ENCODE data around the gene BAG1.

BAG1 gene

DNA sequence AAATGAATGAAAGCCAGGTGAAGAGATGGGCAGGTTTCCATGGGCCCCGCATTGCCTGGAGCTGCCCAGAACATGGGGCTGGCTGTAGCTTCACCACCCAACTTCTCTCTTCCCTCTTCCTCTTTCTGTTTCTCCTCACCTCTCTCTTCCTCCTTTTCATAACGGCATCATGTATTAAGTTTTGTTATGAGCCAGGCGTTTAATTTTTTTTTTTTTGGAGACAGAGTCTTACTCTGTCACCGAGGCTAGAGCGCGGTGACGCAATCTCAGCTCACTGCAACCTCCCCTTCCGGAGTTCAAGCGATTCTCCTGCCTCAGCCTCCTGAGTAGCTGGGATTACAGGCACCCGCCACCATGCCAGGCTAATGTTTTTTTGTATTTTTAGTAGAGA is 37.5 kb downstream of the BAG1 start:
- DNase-seq (ENCODE audit: insufficient read length, low spot score) (no peak), FAIRE-seq (no peak)
- no peak for TF ChIP-seq PAX5 (IDR thresholded peaks at IDR 0.05; ENCODE audit: insufficient read depth, low read length, severe bottlenecking)
- peak; percentile 96 for TF ChIP-seq SPI1 (IDR thresholded peaks at IDR 0.05; ENCODE audit: low read depth, low read length)

- TF ChIP-seq PAX5 (IDR thresholded peaks at IDR 0.05; ENCODE audit: insufficient read depth, low read length, severe bottlenecking) (no peak), POLR2AphosphoS5 (IDR thresholded peaks at IDR 0.05; ENCODE audit: low read depth, low read length) (no peak), TAF1 (IDR thresholded peaks at IDR 0.05; ENCODE audit: low read depth, low read length) (no peak), POU2F2 (IDR thresholded peaks at IDR 0.05; ENCODE audit: low read depth, low read length) (no peak), SPI1 (IDR thresholded peaks at IDR 0.05; ENCODE audit: low read depth, low read length) (no peak), POLR2A (IDR thresholded peaks at IDR 0.05; ENCODE audit: low read depth, low read length) (no peak)
- no peak for DNase-seq (ENCODE audit: insufficient read length, low spot score)
- peak; percentile 74 for FAIRE-seq
These were observed 39.0 kb downstream of the BAG1 start for GRCh38 chr9:33225319-33226147.

DNA sequence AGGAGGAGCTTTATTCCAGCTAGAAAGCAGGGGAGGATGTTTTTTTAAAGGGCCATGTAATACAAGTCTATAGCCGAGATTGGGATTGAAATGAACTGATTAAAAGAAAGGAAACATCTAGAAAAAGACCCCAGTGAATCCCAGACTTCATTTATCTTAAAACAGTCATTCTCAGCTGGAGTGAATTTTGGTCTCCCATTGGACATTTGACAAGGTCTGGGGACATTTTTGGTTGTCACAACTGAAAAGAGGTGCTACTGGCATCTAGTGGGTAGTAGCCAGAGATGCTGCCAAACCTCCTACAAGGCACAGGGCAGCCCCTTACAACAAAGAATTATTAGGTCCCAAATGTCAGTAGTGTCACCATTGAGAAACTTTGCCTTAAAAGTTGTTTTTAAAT is 40.8 kb downstream of the BAG1 start:
- TF ChIP-seq POLR2A (IDR thresholded peaks at IDR 0.05; ENCODE audit: low read depth, low read length), result no peak
- TF ChIP-seq SPI1 (IDR thresholded peaks at IDR 0.05; ENCODE audit: low read depth, low read length), result no peak
- TF ChIP-seq POLR2AphosphoS5 (IDR thresholded peaks at IDR 0.05; ENCODE audit: low read depth, low read length), result no peak
- no peak for TF ChIP-seq POU2F2 (IDR thresholded peaks at IDR 0.05; ENCODE audit: low read depth, low read length)
- TF ChIP-seq PAX5 (IDR thresholded peaks at IDR 0.05; ENCODE audit: insufficient read depth, low read length, severe bottlenecking), result no peak
- no peak for TF ChIP-seq TAF1 (IDR thresholded peaks at IDR 0.05; ENCODE audit: low read depth, low read length)
- no peak for DNase-seq (ENCODE audit: insufficient read length, low spot score)
- FAIRE-seq, result no peak

- TF ChIP-seq TAF1 (IDR thresholded peaks at IDR 0.05; ENCODE audit: low read depth, low read length) (no peak), PAX5 (IDR thresholded peaks at IDR 0.05; ENCODE audit: insufficient read depth, low read length, severe bottlenecking) (no peak), POLR2A (IDR thresholded peaks at IDR 0.05; ENCODE audit: low read depth, low read length) (no peak)
- no peak for FAIRE-seq
- no peak for DNase-seq (ENCODE audit: insufficient read length, low spot score)
These were observed 42.5 kb downstream of the BAG1 start for GRCh38 chr9:33222031-33222430.

- no peak for FAIRE-seq
- no peak for TF ChIP-seq SPI1 (IDR thresholded peaks at IDR 0.05; ENCODE audit: low read depth, low read length)
- no peak for TF ChIP-seq POLR2A (IDR thresholded peaks at IDR 0.05; ENCODE audit: low read depth, low read length)
- TF ChIP-seq PAX5 (IDR thresholded peaks at IDR 0.05; ENCODE audit: insufficient read depth, low read length, severe bottlenecking), result no peak
- no peak for DNase-seq (ENCODE audit: insufficient read length, low spot score)
These were observed 43.0 kb downstream of the BAG1 start for GRCh38 chr9:33221568-33221884.

GRCh38 chr9:33220681-33221567 is 43.6 kb downstream of the BAG1 start:
- peak; percentile 91 for FAIRE-seq
- no peak for DNase-seq (ENCODE audit: insufficient read length, low spot score)
- TF ChIP-seq POU2F2 (IDR thresholded peaks at IDR 0.05; ENCODE audit: low read depth, low read length) (no peak), SPI1 (IDR thresholded peaks at IDR 0.05; ENCODE audit: low read depth, low read length) (peak; percentile 71)

- FAIRE-seq (no peak), DNase-seq (ENCODE audit: insufficient read length, low spot score) (no peak)
- TF ChIP-seq PAX5 (IDR thresholded peaks at IDR 0.05; ENCODE audit: insufficient read depth, low read length, severe bottlenecking), result no peak
- TF ChIP-seq POU2F2 (IDR thresholded peaks at IDR 0.05; ENCODE audit: low read depth, low read length), result no peak
- TF ChIP-seq SPI1 (IDR thresholded peaks at IDR 0.05; ENCODE audit: low read depth, low read length), result no peak
- TF ChIP-seq POLR2A (IDR thresholded peaks at IDR 0.05; ENCODE audit: low read depth, low read length), result no peak
- TF ChIP-seq TAF1 (IDR thresholded peaks at IDR 0.05; ENCODE audit: low read depth, low read length), result no peak
- TF ChIP-seq POLR2AphosphoS5 (IDR thresholded peaks at IDR 0.05; ENCODE audit: low read depth, low read length), result no peak
These were observed 52.7 kb downstream of the BAG1 start for GRCh38 chr9:33211695-33212393.

DNA sequence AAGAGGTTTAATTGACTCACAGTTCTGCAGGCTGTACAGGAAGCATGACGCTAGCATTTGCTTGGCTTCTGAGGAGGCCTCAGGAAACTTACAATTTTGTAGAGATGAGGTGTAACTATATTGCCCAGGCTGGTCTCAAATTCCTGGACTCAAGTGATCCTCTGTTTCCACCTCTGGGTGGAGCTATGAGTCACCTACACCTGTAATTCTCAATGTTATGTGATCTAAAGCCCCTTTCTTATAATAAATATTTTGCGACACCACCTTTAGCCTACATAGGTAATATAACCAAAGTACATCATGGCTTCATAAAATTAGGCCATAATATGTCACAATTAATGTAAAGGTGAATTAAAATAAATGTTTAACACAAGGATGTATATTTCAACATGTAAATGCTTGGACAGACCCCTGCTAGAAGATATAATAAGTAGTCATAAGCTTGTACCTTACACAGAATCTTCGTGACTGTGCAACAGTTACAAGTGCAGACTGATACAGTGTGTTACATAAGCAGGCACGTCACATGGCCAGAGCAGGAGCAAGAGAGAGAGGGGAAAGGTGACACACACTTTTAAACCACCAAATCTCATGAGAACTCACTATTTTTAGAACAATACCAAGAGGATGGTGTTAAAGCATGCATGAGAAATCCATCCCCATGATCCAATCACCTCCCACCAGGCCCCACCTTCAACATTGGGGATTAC is 54.3 kb downstream of the BAG1 start:
- no peak for DNase-seq (ENCODE audit: insufficient read length, low spot score)
- TF ChIP-seq SPI1 (IDR thresholded peaks at IDR 0.05; ENCODE audit: low read depth, low read length), result no peak
- TF ChIP-seq TAF1 (IDR thresholded peaks at IDR 0.05; ENCODE audit: low read depth, low read length), result no peak
- no peak for TF ChIP-seq POLR2A (IDR thresholded peaks at IDR 0.05; ENCODE audit: low read depth, low read length)
- no peak for TF ChIP-seq POLR2AphosphoS5 (IDR thresholded peaks at IDR 0.05; ENCODE audit: low read depth, low read length)
- no peak for TF ChIP-seq PAX5 (IDR thresholded peaks at IDR 0.05; ENCODE audit: insufficient read depth, low read length, severe bottlenecking)
- no peak for TF ChIP-seq POU2F2 (IDR thresholded peaks at IDR 0.05; ENCODE audit: low read depth, low read length)
- peak; percentile 38 for FAIRE-seq

DNA sequence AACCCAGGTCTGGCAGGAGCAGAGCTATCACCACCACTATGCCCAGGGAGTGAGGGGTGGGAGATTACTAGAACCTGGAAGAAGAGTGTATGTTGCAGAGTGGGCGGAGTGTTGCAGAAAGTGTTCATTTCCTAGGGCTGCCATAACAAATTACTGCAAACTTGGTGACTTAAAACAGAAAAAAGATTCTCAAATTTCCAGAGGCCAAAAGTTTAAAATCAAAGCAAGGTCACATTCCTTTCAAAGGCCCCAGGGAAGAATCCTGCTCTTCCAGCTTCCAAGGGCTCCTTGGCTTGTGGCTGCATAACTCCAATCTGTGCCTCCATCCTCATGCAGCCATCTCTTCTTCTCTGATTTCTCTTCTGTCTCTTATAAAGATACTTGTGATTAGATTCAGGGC is 55.1 kb downstream of the BAG1 start:
- no peak for FAIRE-seq
- no peak for TF ChIP-seq POU2F2 (IDR thresholded peaks at IDR 0.05; ENCODE audit: low read depth, low read length)
- TF ChIP-seq SPI1 (IDR thresholded peaks at IDR 0.05; ENCODE audit: low read depth, low read length), result no peak
- TF ChIP-seq PAX5 (IDR thresholded peaks at IDR 0.05; ENCODE audit: insufficient read depth, low read length, severe bottlenecking), result no peak
- no peak for TF ChIP-seq TAF1 (IDR thresholded peaks at IDR 0.05; ENCODE audit: low read depth, low read length)
- TF ChIP-seq POLR2A (IDR thresholded peaks at IDR 0.05; ENCODE audit: low read depth, low read length), result no peak
- no peak for TF ChIP-seq POLR2AphosphoS5 (IDR thresholded peaks at IDR 0.05; ENCODE audit: low read depth, low read length)
- no peak for DNase-seq (ENCODE audit: insufficient read length, low spot score)
